ENCODE results near the gene CAPN5.

CAPN5 gene

DNA sequence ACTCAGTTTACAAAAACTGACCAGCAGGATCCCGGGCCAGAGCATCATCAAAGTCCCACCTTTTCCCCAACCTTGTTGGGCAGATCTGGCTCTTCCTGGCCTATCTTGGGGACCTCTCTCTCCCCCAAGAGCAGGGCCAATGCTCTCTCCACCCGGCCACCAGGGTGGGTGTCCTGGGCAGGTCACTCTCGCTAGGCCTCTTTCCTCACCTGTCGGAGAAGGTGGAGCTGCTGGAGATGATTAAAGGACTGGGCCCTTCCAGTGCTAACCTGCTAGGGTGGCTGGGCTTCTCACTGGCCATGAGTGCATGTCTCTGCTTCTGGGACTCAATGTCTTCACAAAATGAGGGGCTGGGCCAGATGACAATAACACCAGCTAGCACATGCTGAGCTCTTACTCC, 2.9 kb upstream of the CAPN5 start:
- H3K27ac Mint-ChIP-seq, result no peak overlapping the region
- H3K9me3 Mint-ChIP-seq, result no peaks in the 10 kb centered on the region
- no peaks in the 10 kb centered on the region for H3K36me3 Mint-ChIP-seq (ENCODE audit: low read depth)
- H3K27me3 Mint-ChIP-seq (ENCODE audit: low read depth), result peaks cover 19% of the 10 kb centered on the region
- H3K4me3 Mint-ChIP-seq, result no peak overlapping the region
- DNase-seq (ENCODE audit: low spot score), result no peak
- H3K4me1 Mint-ChIP-seq (ENCODE audit: low read depth), result peaks cover 3% of the 10 kb centered on the region

GRCh38 chr11:77064648-77065217, 2.0 kb upstream of the CAPN5 start:
- DNase-seq (ENCODE audit: low spot score), result no peak
- no peak overlapping the region for H3K27ac Mint-ChIP-seq

DNA sequence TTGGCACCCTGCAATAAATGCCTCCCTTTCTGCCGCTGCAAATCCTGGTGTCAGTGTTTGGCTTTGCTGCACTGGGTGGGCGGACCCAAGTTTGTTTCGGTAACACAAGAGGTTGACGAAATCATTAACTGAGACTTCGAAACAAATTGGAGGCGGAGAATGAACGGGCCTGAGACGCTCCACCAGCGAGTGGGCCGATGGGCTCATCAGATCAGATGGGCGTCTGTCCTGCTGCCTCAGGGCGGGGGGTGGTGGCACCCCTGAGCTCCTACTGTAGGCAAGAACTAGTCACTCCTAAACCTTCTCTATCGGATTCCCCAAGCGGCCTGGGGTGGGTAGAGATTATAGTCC, 918 bp upstream of the CAPN5 start:
- Mint-ChIP-seq H3K27ac (no peak overlapping the region), H3K4me3 (peak overlapping the region; percentile 88), H3K9me3 (no peaks in the 10 kb centered on the region), H3K4me1 (ENCODE audit: low read depth) (peaks cover 5% of the 10 kb centered on the region), H3K27me3 (ENCODE audit: low read depth) (peaks cover 26% of the 10 kb centered on the region), H3K36me3 (ENCODE audit: low read depth) (no peaks in the 10 kb centered on the region)
- no peak for DNase-seq (ENCODE audit: low spot score)

More at GRCh38 chr11:77064648-77065217, 2.0 kb upstream of the CAPN5 start:
- Mint-ChIP-seq H3K4me1 (ENCODE audit: low read depth) (peaks cover 3% of the 10 kb centered on the region), H3K9me3 (no peaks in the 10 kb centered on the region), H3K4me3 (no peak overlapping the region), H3K36me3 (ENCODE audit: low read depth) (no peaks in the 10 kb centered on the region), H3K27me3 (ENCODE audit: low read depth) (peaks cover 24% of the 10 kb centered on the region)

- Mint-ChIP-seq H3K36me3 (ENCODE audit: low read depth) (no peaks in the 10 kb centered on the region), H3K9me3 (no peaks in the 10 kb centered on the region), H3K27ac (no peak overlapping the region), H3K4me1 (ENCODE audit: low read depth) (peaks cover 16% of the 10 kb centered on the region), H3K4me3 (peak overlapping the region; percentile 61), H3K27me3 (ENCODE audit: low read depth) (peaks cover 22% of the 10 kb centered on the region)
- DNase-seq (ENCODE audit: low spot score), result no peak
Observed at GRCh38 chr11:77067861-77068443, 1.2 kb downstream of the CAPN5 start.

DNA sequence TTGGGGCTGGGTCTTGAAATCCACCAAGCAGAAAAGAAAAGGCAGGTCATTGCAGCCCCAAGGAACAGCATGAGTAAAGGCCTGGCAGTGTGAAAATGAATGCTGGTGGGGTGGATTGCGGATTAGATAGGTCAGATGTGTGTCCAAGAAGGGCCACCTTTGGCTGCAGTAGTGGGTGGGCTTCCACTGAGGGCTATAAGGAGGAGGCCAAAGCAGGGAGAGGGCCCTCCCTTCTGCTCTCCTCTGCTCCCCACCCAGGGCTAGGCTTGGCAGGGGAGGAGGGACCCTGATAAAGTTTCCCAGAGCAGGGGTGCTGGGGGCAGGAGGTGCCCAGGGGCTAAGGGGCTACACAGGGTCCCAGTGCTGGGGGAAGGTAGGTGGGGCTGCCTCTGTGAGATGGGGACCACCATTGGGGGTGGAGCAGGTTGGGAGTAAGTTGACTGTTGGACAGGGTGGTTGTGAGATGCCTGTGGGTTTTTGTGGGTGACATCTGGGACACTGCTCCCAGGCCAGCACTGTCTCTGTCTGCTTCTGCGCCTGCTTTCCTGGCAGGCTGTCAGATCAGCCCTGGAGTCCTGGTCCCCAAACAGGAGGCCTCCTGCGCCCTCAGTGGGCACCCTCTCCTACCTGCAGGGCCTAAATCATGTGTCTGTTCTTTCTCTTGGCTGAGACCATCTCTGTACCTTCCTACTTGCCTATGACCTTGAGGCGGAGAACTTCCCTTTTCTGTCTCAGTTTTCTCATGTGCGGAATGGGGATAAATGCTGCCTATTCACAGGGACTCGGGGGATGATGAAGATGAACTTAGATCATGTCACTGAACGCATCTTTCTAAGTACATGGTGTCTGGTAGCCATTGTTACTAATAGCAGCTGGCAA, 1.9 kb downstream of the CAPN5 start:
- no peak overlapping the region for H3K4me3 Mint-ChIP-seq

DNA sequence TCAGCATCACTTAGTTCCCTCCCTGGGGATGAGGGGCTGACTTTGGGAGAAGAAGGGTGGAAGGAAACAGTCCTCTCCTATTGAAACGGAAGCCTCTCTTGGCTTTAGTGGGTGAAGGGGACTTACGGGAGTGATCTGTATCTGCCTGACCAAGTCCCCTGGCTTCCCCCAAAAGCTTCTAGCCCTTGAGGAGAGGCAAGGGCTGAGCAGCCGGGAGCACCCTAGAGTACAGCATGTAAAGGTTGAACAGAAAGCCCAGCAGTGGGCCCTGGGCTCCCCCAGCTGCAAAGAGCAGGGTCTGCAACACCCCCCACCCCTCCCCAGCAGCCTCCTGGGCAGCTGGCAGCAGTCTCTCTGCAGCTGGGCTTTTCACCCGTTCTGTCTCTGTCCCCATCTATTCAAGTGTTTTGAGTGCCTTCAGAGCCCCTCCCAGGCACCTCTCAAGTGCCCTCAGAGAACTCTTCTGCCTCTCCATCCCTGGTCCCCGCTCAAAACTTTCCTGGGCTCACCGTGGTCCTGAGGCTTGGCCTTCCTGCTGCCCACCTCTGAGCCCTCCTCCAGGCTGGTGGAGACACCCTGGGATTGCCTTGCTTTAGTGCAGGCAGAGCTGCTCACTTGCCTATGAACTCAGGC, 2.7 kb downstream of the CAPN5 start:
- H3K4me1 Mint-ChIP-seq (ENCODE audit: low read depth), result peaks cover 22% of the 10 kb centered on the region
- no peaks in the 10 kb centered on the region for H3K36me3 Mint-ChIP-seq (ENCODE audit: low read depth)
- H3K4me3 Mint-ChIP-seq, result no peak overlapping the region
- H3K27me3 Mint-ChIP-seq (ENCODE audit: low read depth), result peaks cover 20% of the 10 kb centered on the region
- no peaks in the 10 kb centered on the region for H3K9me3 Mint-ChIP-seq
- no peak for DNase-seq (ENCODE audit: low spot score)
- no peak overlapping the region for H3K27ac Mint-ChIP-seq

More for the DNA sequence above, 1.9 kb downstream of the CAPN5 start:
- H3K9me3 Mint-ChIP-seq, result no peaks in the 10 kb centered on the region
- H3K27ac Mint-ChIP-seq, result no peak overlapping the region
- peaks cover 22% of the 10 kb centered on the region for H3K4me1 Mint-ChIP-seq (ENCODE audit: low read depth)
- H3K27me3 Mint-ChIP-seq (ENCODE audit: low read depth), result peaks cover 20% of the 10 kb centered on the region
- no peaks in the 10 kb centered on the region for H3K36me3 Mint-ChIP-seq (ENCODE audit: low read depth)
- DNase-seq (ENCODE audit: low spot score), result no peak

- Mint-ChIP-seq H3K27ac (no peak overlapping the region), H3K27me3 (ENCODE audit: low read depth) (peaks cover 16% of the 10 kb centered on the region), H3K4me3 (no peak overlapping the region), H3K9me3 (no peaks in the 10 kb centered on the region), H3K4me1 (ENCODE audit: low read depth) (peaks cover 22% of the 10 kb centered on the region), H3K36me3 (ENCODE audit: low read depth) (no peaks in the 10 kb centered on the region)
- DNase-seq (ENCODE audit: low spot score), result no peak
Observed at GRCh38 chr11:77069969-77070582, 3.3 kb downstream of the CAPN5 start.

- no peaks in the 10 kb centered on the region for H3K36me3 Mint-ChIP-seq (ENCODE audit: low read depth)
- H3K27me3 Mint-ChIP-seq (ENCODE audit: low read depth), result peaks cover 12% of the 10 kb centered on the region
- H3K27ac Mint-ChIP-seq, result no peak overlapping the region
- no peaks in the 10 kb centered on the region for H3K9me3 Mint-ChIP-seq
- no peak overlapping the region for H3K4me3 Mint-ChIP-seq
- H3K4me1 Mint-ChIP-seq (ENCODE audit: low read depth), result peaks cover 19% of the 10 kb centered on the region
- no peak for DNase-seq (ENCODE audit: low spot score)
Observed at GRCh38 chr11:77071077-77071476, 4.3 kb downstream of the CAPN5 start.

GRCh38 chr11:77071671-77072605, 5.2 kb downstream of the CAPN5 start:
- H3K36me3 Mint-ChIP-seq (ENCODE audit: low read depth), result no peaks in the 10 kb centered on the region
- H3K27ac Mint-ChIP-seq, result no peak overlapping the region
- H3K4me3 Mint-ChIP-seq, result no peak overlapping the region
- H3K9me3 Mint-ChIP-seq, result no peaks in the 10 kb centered on the region
- H3K27me3 Mint-ChIP-seq (ENCODE audit: low read depth), result peaks cover 12% of the 10 kb centered on the region
- DNase-seq (ENCODE audit: low spot score), result no peak
- H3K4me1 Mint-ChIP-seq (ENCODE audit: low read depth), result peaks cover 19% of the 10 kb centered on the region

DNA sequence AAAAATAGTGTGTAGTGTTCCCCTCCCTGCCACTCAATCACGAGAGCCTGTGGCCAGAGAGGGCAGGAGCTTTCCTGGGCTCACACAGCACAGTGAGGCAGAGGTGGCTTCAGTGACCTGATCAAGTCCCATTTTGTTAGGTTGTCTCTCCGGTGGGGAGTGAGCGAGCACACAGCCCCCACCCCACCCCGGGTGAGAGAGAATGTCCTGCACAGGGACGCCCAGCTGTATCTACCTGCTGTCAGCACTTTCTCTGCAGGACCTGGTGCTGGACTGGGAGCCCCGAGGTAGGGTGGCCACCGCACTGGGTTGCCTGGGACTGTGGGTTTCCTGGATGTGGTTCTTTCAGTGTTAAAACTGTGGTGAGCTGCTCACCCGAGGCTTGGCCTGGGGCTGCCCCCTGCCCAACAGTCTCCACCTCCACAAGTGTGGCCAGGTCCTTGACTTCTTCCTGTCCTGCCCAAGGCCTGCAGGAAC, 6.1 kb downstream of the CAPN5 start:
- H3K9me3 Mint-ChIP-seq, result no peaks in the 10 kb centered on the region
- H3K4me3 Mint-ChIP-seq, result no peak overlapping the region
- DNase-seq (ENCODE audit: low spot score), result peak; percentile 25
- no peak overlapping the region for H3K27ac Mint-ChIP-seq
- H3K36me3 Mint-ChIP-seq (ENCODE audit: low read depth), result no peaks in the 10 kb centered on the region
- H3K27me3 Mint-ChIP-seq (ENCODE audit: low read depth), result peaks cover 13% of the 10 kb centered on the region
- H3K4me1 Mint-ChIP-seq (ENCODE audit: low read depth), result peaks cover 19% of the 10 kb centered on the region

- Mint-ChIP-seq H3K27me3 (ENCODE audit: low read depth) (peaks cover 18% of the 10 kb centered on the region), H3K27ac (peak overlapping the region; percentile 15), H3K9me3 (peaks cover under 1% of the 10 kb centered on the region), H3K36me3 (ENCODE audit: low read depth) (no peaks in the 10 kb centered on the region), H3K4me1 (ENCODE audit: low read depth) (peaks cover 19% of the 10 kb centered on the region), H3K4me3 (no peak overlapping the region)
- DNase-seq (ENCODE audit: low spot score), result no peak
Observed at GRCh38 chr11:77073328-77074001, 6.7 kb downstream of the CAPN5 start.

GRCh38 chr11:77074205-77074604, 7.4 kb downstream of the CAPN5 start:
- no peak overlapping the region for H3K27ac Mint-ChIP-seq

More at GRCh38 chr11:77074205-77074604, 7.4 kb downstream of the CAPN5 start:
- no peaks in the 10 kb centered on the region for H3K36me3 Mint-ChIP-seq (ENCODE audit: low read depth)
- no peak for DNase-seq (ENCODE audit: low spot score)
- peaks cover 8% of the 10 kb centered on the region for H3K9me3 Mint-ChIP-seq
- no peak overlapping the region for H3K4me3 Mint-ChIP-seq
- peaks cover 19% of the 10 kb centered on the region for H3K4me1 Mint-ChIP-seq (ENCODE audit: low read depth)
- H3K27me3 Mint-ChIP-seq (ENCODE audit: low read depth), result peaks cover 15% of the 10 kb centered on the region

All from T-helper 2 cell treated with Interferon-gamma antibody and Interleukin-4, amounts not matched to agents 5 μg/mL and 100 μg/mL, for 36 hours (primary cell).